TTC549 (cell line): Measurements from ENCODE around the gene AFAP1L1.
A peak's percentile ranks its signal among the peaks of the same experiment; 100 is the strongest.
"Not testable (repeated sequence)": the region's sequence is repeated elsewhere in the genome, so short reads cannot be mapped to it uniquely, and the experiment has no call there.

Experiments
- FAIRE-seq: peaks from 2 replicates; lab custom pipeline; 2012; peaks lifted over from hg19 to GRCh38; lab: Jason Lieb, UNC

AFAP1L1 gene

GRCh38 chr5:149261246-149261645 lies 10.4 kb upstream of the AFAP1L1 start:
- FAIRE-seq = no peak

GRCh38 chr5:149262315-149262714 lies 9.3 kb upstream of the AFAP1L1 start:
- FAIRE-seq = no peak

- FAIRE-seq = no peak
Measured at GRCh38 chr5:149264439-149265067, 7.1 kb upstream of the AFAP1L1 start.

GRCh38 chr5:149265068-149265465 lies 6.6 kb upstream of the AFAP1L1 start:
- FAIRE-seq = no peak

GRCh38 chr5:149265597-149265996 lies 6.1 kb upstream of the AFAP1L1 start:
- FAIRE-seq = no peak

- FAIRE-seq = no peak
Measured at GRCh38 chr5:149267241-149267973, 4.3 kb upstream of the AFAP1L1 start.

GRCh38 chr5:149268928-149269557 lies 2.6 kb upstream of the AFAP1L1 start:
- FAIRE-seq = peak; percentile 92

- no peak for FAIRE-seq
Measured at GRCh38 chr5:149271195-149271715, 404 bp upstream of the AFAP1L1 start.

GRCh38 chr5:149272781-149273180 lies 1.1 kb downstream of the AFAP1L1 start:
- FAIRE-seq = not testable (repeated sequence)

- FAIRE-seq = no peak
Measured at GRCh38 chr5:149273237-149273636, 1.6 kb downstream of the AFAP1L1 start.

- FAIRE-seq = no peak
Measured at GRCh38 chr5:149273950-149274349, 2.3 kb downstream of the AFAP1L1 start.

GRCh38 chr5:149274939-149275338 lies 3.3 kb downstream of the AFAP1L1 start:
- no peak for FAIRE-seq

- FAIRE-seq = no peak
Measured at GRCh38 chr5:149277801-149278200, 6.1 kb downstream of the AFAP1L1 start.

- FAIRE-seq = no peak
Measured at GRCh38 chr5:149278451-149279210, 7.0 kb downstream of the AFAP1L1 start.

GRCh38 chr5:149279661-149280060 lies 8.0 kb downstream of the AFAP1L1 start:
- no peak for FAIRE-seq

- no peak for FAIRE-seq
Measured at GRCh38 chr5:149280124-149280523, 8.5 kb downstream of the AFAP1L1 start.

GRCh38 chr5:149280802-149281201 lies 9.1 kb downstream of the AFAP1L1 start:
- no peak for FAIRE-seq

GRCh38 chr5:149282027-149282965 lies 10.6 kb downstream of the AFAP1L1 start:
- FAIRE-seq = no peak

GRCh38 chr5:149282966-149283332 lies 11.3 kb downstream of the AFAP1L1 start:
- FAIRE-seq = no peak

- no peak for FAIRE-seq
Measured at GRCh38 chr5:149283626-149284480, 12.2 kb downstream of the AFAP1L1 start.
